Common myeloid progenitor, CD34-positive (primary cell): ENCODE measurements around the gene TMEM125.

Source experiments
- CTCF ChIA-PET: fragments of 350-600 bp; sonication (Branson Sonifier 250); formaldehyde crosslinking; loops from one replicate; lab custom pipeline; 2021; ENCODE audit warnings: antibody characterized with exemption; lab: Charles Lee
- POLR2A ChIA-PET: fragments of 350-600 bp; sonication (Branson Sonifier 250); formaldehyde crosslinking; loops from one replicate; lab custom pipeline; 2021; ENCODE audit warnings: antibody characterized with exemption; lab: Charles Lee
- DNase-seq, 3 donors: peaks; one replicate each; pipeline versions ENCODE4 v3.0.0 to v3.0.0-alpha.2; 2013
- H3K27ac ChIP-seq, 2 experiments: 1 replicate in 1 of 2; 2 replicates in 1 of 2; pipeline ENCODE4 v1.7.0; 2013; ENCODE audit warnings: inconsistent platforms in 2 of 2, low read length in 2 of 2, mild to moderate bottlenecking in 2 of 2, low read depth in 1 of 2, moderate library complexity in 1 of 2; ENCODE audit not compliant: severe bottlenecking in 2 of 2, insufficient read depth in 1 of 2, poor library complexity in 1 of 2
- H3K27me3 ChIP-seq, 5 experiments: replicated peaks in 2 of 5; 1 replicate in 3 of 5; 2 replicates in 2 of 5; pipeline versions ENCODE4 v1.6.1 to v1.7.0; 2013; ENCODE audit warnings: low read length in 4 of 5, mild to moderate bottlenecking in 2 of 5, moderate library complexity in 2 of 5, inconsistent platforms in 1 of 5; ENCODE audit not compliant: insufficient read depth in 5 of 5, control insufficient read depth in 4 of 5
- H3K36me3 ChIP-seq, 4 experiments: 1 replicate in 2 of 4; 2 replicates in 2 of 4; pipeline versions ENCODE4 v1.6.1 to v1.7.0; 2013; ENCODE audit warnings: low read length in 3 of 4, control low read depth in 1 of 4, mild to moderate bottlenecking in 1 of 4; ENCODE audit not compliant: control insufficient read depth in 4 of 4, insufficient read depth in 4 of 4
- H3K4me1 ChIP-seq, 4 experiments: 1 replicate in 3 of 4; 2 replicates in 1 of 4; pipeline versions ENCODE4 v1.6.1 to v1.7.1; 2013; ENCODE audit warnings: low read length in 3 of 4, mild to moderate bottlenecking in 3 of 4, control low read depth in 1 of 4, inconsistent platforms in 1 of 4, moderate library complexity in 1 of 4; ENCODE audit not compliant: control insufficient read depth in 4 of 4, insufficient read depth in 4 of 4; ENCODE audit errors: control extremely low read depth in 1 of 4
- H3K4me3 ChIP-seq, 7 experiments: 1 replicate in 4 of 7; 2 replicates in 3 of 7; pipeline versions ENCODE4 v1.5.1 to v1.7.0; 2013; ENCODE audit warnings: mild to moderate bottlenecking in 7 of 7, low read length in 6 of 7, moderate library complexity in 6 of 7, inconsistent platforms in 2 of 7, low read depth in 2 of 7, control low read depth in 1 of 7; ENCODE audit not compliant: insufficient read depth in 4 of 7, control insufficient read depth in 1 of 7; ENCODE audit errors: extremely low read depth in 1 of 7
- H3K9me3 ChIP-seq, 5 experiments: 1 replicate in 4 of 5; 2 replicates in 1 of 5; pipeline versions ENCODE4 v1.6.1 to v1.7.1; 2013; ENCODE audit warnings: low read length in 4 of 5, mild to moderate bottlenecking in 2 of 5, inconsistent platforms in 1 of 5, low read depth in 1 of 5, moderate library complexity in 1 of 5; ENCODE audit not compliant: control insufficient read depth in 4 of 5, insufficient read depth in 2 of 5; ENCODE audit errors: control extremely low read depth in 1 of 5
- WGBS: methylation state at CpG from one replicate; pipeline ENCODE4 v1.1.5; 2013; ENCODE audit not compliant: insufficient coverage; 5-methylcytosine and 5-hydroxymethylcytosine counted together

The TMEM125 gene

GRCh38 chr1:43277116-43277876 is 7.5 kb downstream of the TMEM125 start:
- 98% methylated on average over 6 of the region's 7 CpGs for WGBS
- Histone ChIP-seq H3K36me3 (no peaks in the 10 kb centered on the region), H3K4me1 (peaks cover 0 to 11% (median 8%) of the 10 kb centered on the region in 4 experiments), H3K4me3 (no peak overlapping the region), H3K27me3 (peaks cover 0 to 2% (median 0%) of the 10 kb centered on the region in 5 experiments), H3K9me3 (no peaks in the 10 kb centered on the region), H3K27ac (no peak overlapping the region)
- DNase-seq: no peak
- ChIA-PET CTCF (interaction anchor here (1.0 kb wide), 1 partner anchor 26 kb away, joined by 3 read pairs; no protein-coding TSS in a partner anchor), POLR2A (no interaction called here)

- POLR2A ChIA-PET: no interaction called here
- Histone ChIP-seq H3K9me3 (no peaks in the 10 kb centered on the region), H3K27ac (no peak overlapping the region), H3K27me3 (peaks cover 0 to 2% (median 0%) of the 10 kb centered on the region in 5 experiments), H3K4me3 (no peak overlapping the region), H3K36me3 (no peaks in the 10 kb centered on the region), H3K4me1 (peaks cover 0 to 8% (median 6%) of the 10 kb centered on the region in 4 experiments)
- CTCF ChIA-PET: interaction anchor here (1.0 kb wide), 1 partner anchor 12 kb away, joined by 3 read pairs; no protein-coding TSS in a partner anchor
- DNase-seq: no peak
- WGBS: 97% methylated on average over 5 of the region's 5 CpGs
Observed at GRCh38 chr1:43279161-43279560, 9.4 kb downstream of the TMEM125 start.

- Histone ChIP-seq H3K36me3 (no peaks in the 10 kb centered on the region), H3K4me3 (no peak overlapping the region), H3K4me1 (peaks cover 0 to 6% (median under 1%) of the 10 kb centered on the region in 4 experiments), H3K27ac (no peak overlapping the region), H3K27me3 (peaks cover 0 to 2% (median 0%) of the 10 kb centered on the region in 5 experiments), H3K9me3 (no peaks in the 10 kb centered on the region)
- WGBS: 98% methylated on average over 6 of the region's 6 CpGs
- no peak for DNase-seq
- ChIA-PET POLR2A (no interaction called here), CTCF (interaction anchor here (1.0 kb wide), 1 partner anchor 12 kb away, joined by 3 read pairs; no protein-coding TSS in a partner anchor)
Observed at GRCh38 chr1:43279666-43280065, 9.9 kb downstream of the TMEM125 start.

- CTCF ChIA-PET: interaction anchor here (1.0 to 1.4 kb wide), 2 partner anchors 49 to 62 kb away, joined by 3 read pairs; no protein-coding TSS in a partner anchor
- Histone ChIP-seq H3K27ac (no peak overlapping the region), H3K4me3 (no peak overlapping the region), H3K4me1 (peaks cover 0 to 6% (median 0%) of the 10 kb centered on the region in 4 experiments), H3K27me3 (peaks cover 0 to 2% (median 0%) of the 10 kb centered on the region in 5 experiments), H3K36me3 (no peaks in the 10 kb centered on the region), H3K9me3 (no peaks in the 10 kb centered on the region)
- 85% methylated on average over 2 of the region's 2 CpGs for WGBS
- DNase-seq: no peak
- POLR2A ChIA-PET: no interaction called here
Observed at GRCh38 chr1:43280692-43281091, 10.9 kb downstream of the TMEM125 start.

GRCh38 chr1:43282220-43283195 is 12.7 kb downstream of the TMEM125 start:
- ChIA-PET POLR2A (no interaction called here), CTCF (no interaction called here)
- no peaks in the 10 kb centered on the region for H3K27me3 ChIP-seq

GRCh38 chr1:43284065-43284464 is 14.3 kb downstream of the TMEM125 start:
- H3K9me3 ChIP-seq: no peaks in the 10 kb centered on the region
- WGBS: 100% methylated on average over 2 of the region's 3 CpGs
- ChIA-PET CTCF (interaction anchor here (1.2 to 2.0 kb wide), 2 partner anchors 9 to 10 kb away, joined by 3 to 6 read pairs; no protein-coding TSS in a partner anchor), POLR2A (interaction anchor here (0.6 kb wide), 1 partner anchor 124 kb away, joined by 3 read pairs; no protein-coding TSS in a partner anchor)
- H3K4me1 ChIP-seq: peaks cover 0 to 6% (median 0%) of the 10 kb centered on the region in 4 experiments
- H3K36me3 ChIP-seq: no peaks in the 10 kb centered on the region
- H3K27me3 ChIP-seq: no peaks in the 10 kb centered on the region
- no peak for DNase-seq
- H3K27ac ChIP-seq: no peak overlapping the region
- H3K4me3 ChIP-seq: no peak overlapping the region

More at GRCh38 chr1:43282220-43283195, 12.7 kb downstream of the TMEM125 start:
- WGBS: 96% methylated on average over 11 of the region's 15 CpGs
- Histone ChIP-seq H3K27ac (no peak overlapping the region), H3K9me3 (no peaks in the 10 kb centered on the region), H3K36me3 (no peaks in the 10 kb centered on the region), H3K4me1 (peaks cover 0 to 6% (median 0%) of the 10 kb centered on the region in 4 experiments), H3K4me3 (no peak overlapping the region)
- no peak for DNase-seq
